GM19239 (cell line): Measurements from ENCODE around the gene SLC25A28.
"Not testable (repeated sequence)": the region's sequence is repeated elsewhere in the genome, so short reads cannot be mapped to it uniquely, and the experiment has no call there.

ENCODE experiments used
- DNase-seq: peaks from one replicate; pipeline ENCODE4 v3.0.0; 2011; ENCODE audit warnings: low spot score; ENCODE audit not compliant: insufficient read length
- FAIRE-seq: peaks from 2 replicates; lab custom pipeline; 2011; peaks lifted over from hg19 to GRCh38; lab: Jason Lieb, UNC

SLC25A28 gene

DNA sequence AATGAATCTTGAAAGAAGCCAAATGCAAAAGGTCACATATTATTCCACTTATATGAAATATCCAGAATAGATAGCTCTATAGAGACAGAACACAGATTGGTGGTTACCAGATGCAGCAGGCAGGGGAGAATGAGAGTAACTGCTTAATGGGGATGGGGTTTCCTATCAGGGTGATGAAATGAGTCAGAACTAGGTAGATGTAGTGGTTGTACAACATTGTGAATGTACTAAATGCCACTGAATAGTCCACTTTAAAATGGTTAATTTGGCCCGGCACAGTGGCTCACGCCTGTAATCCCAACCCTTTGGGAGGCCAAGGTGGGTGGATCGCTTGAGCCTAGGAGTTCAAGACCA, 9.4 kb upstream of the SLC25A28 start:
- FAIRE-seq: no peak
- DNase-seq: no peak

DNA sequence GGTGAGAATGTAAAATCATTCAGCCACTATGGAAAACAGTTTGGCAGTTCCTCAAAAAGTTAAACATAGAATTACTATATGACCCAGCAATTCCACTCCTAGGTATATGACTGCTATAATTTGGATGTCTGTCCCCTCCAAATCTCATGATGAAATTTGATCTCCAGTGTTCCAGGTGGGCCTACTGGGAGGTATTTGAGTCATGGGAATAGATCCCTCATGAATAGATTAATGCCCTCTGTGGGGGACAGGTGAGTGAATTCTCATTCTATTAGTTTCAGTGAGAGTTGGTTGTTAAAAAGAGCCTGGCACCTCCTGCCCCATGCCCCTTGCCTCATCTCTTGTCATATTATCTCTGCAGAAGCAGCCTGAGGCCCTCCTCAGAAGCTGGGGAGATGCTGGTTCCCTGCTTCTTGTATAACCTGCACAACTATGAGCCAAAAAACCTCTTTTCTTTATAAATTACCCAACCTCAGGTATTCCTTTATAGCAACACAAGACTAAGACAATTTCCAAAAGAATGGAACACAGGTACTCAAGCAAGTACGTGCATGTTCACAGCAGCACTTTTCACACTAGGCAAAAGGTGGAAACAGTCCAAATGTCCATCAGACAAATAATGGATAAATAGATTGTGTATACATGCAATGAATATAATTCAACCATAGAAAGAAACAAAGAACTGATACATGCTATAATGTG, 8.8 kb upstream of the SLC25A28 start:
- FAIRE-seq (no peak), DNase-seq (no peak)

DNA sequence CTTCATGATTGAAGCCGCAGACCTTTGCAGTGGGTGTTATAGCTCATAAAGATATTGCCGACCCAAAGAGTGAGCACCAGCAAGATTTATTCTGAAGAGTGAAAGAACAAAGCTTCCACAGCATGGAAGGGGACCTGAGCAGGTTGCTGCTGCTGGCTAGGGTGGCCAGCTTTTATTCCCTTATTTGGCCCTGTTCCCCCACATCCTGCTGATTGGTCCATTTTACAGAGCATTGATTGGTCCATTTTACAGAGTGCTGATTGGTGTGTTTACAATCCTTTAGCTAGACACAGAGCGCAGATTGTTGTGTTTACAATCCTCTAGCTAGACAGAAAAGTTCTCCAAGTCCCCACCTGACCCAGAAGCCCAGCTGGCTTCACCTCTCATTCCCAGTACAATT, 4.9 kb upstream of the SLC25A28 start:
- DNase-seq, FAIRE-seq: not testable (repeated sequence)

DNA sequence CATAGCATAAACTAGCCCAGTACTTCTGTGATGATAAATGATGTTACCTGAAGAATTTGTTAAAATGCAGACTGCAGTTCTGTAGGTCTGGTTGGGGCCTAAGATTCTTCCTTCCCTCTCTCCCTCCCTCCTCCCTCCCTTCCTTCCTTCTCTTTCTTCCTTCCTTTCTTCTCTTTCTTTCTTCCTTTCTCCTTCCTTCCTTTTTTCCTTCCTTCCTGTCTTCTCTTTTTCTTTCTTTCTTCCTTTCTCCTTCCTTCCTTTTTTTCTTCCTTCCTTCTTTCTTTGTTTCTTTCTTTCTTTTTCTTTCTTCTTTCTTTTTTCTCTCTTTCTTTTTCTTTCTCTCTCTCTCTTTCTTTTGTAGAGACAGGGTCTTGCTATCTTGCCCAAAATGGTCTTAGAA, 3.7 kb upstream of the SLC25A28 start:
- FAIRE-seq: no peak

GRCh38 chr10:99621454-99622251, 1.4 kb upstream of the SLC25A28 start:
- peak; percentile 23 for FAIRE-seq
- no peak for DNase-seq

More for the DNA sequence above, 3.7 kb upstream of the SLC25A28 start:
- no peak for DNase-seq

DNA sequence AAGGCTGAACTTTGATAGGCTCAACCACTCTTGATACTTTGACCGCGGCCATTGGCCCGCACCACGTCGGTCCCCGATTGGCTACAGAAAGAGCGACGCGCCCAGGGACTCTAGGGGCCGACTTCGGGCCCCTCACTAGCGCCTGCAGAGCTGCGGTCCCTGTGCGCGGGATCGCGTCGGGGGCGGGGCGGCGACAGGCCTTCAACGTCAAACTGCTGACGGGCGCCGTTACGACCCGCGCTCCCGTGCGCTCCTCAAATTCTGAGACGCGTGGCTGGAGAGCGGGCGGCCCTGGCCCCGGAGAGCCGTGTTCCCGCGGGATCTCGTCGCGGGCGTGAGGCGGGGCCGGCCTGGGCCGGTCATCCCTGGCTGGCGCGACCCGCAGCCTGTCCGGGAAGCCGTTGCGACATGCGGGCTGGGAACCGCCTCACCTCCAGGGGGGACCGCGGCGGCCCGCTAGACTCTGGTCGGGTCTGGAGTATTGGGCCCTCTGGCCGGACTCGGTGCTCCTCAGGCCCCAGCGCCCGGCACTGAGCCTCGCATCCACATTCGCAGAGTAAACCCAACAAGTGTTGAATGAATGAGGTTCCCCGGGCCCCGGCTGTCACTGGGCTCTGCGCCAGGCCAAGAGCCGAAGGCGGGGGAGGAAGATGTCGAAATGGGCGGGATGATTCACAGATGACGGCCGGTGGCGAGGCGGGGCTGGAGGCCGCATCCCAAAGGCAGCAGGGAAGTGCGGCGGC, 643 bp upstream of the SLC25A28 start:
- DNase-seq (peak; percentile 40), FAIRE-seq (peak; percentile 97)

DNA sequence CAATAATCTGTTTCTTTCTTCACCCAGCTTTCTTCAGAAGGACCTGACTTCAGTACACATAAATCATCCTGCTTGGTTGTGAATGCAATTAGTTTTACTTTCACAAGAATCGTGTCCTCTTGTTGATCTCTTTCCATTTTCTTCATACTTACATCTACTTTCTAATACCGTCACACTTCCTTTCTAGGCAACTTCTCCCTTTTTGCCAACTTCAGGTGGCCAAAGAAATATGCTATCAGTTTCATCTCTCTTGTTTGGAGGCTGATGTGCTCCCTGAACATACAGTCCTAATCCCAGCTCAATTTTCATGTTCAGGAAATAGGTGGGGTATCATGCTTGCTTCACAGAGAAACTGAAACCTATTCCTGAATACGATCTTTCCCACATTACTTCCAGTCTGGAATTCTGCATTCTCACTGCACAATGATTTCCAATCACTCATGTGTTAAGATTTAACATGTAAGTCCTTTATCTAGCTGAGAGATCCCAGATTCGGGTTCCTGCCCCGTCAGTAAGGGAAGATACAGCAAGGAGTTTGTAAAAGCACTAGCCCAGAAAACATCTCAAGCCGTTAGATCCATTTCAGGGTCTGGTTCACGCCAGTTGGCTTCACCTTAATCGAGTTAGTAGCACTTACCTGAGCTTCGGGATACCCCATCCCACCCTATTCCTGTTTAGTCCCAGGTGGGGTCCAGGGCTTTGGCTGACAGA, 994 bp downstream of the SLC25A28 start:
- FAIRE-seq (peak; percentile 76), DNase-seq (peak; percentile 18)

- no peak for DNase-seq
- no peak for FAIRE-seq
These were observed 2.5 kb downstream of the SLC25A28 start for GRCh38 chr10:99617696-99618095.

DNA sequence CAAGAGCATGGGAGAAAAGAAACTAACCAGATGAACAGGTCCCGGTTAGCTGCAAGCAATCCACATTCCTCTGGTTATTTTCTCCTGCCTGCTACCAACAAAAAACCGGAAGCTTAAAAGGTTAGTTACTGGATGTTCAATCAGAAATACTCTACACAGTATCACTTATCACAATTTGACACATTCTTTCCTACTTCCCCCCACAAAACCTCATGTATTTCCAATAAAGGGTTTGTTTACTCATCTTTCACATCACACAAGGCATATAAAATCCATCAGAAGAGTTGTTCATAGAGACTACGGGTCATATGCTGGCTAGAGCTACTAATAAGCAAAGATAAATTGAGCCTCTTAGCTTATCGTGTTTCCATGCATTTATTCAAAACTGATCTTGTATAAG, 4.8 kb downstream of the SLC25A28 start:
- FAIRE-seq (no peak), DNase-seq (no peak)

- DNase-seq: peak; percentile 52
- FAIRE-seq: peak; percentile 90
These were observed 7.9 kb downstream of the SLC25A28 start for GRCh38 chr10:99612167-99612831.

DNA sequence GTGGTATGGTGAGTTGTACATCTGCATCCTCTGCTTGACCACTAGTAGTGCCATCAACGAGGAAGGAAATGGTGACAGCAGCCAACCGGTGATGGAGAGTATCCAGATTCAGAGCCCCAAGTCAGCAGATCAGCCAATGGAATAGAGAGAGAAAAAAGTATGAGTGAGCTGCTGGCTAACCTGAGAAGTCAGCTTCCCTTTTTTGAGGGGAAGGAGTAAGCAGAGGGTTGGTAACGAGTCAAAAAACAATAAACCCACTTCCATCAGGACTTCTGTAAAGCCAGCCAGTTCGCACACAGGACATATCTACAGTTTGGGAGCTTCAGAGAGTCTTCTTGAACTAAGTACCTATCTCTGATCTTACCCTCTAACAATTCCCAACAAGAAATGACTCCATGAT, 8.9 kb downstream of the SLC25A28 start:
- DNase-seq: no peak
- FAIRE-seq: no peak

DNA sequence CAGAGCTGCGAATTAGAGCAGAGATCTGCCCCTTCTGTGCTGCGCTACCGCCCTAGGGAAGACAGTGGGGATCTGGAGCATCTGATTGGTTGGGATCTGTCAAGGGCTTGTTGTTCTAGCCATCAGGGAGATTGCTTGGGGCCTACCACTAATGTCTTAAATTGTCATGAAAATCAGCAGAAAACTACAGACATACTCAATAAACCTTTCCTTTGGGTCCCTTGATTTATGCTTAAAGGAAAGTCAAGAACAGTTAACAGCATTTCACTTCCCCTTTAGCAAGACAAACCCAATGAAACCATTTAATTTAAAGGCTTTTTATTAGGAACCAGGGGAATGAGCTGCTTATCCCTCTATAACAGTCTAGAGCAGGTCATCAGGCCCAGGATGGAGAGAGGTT, 10.0 kb downstream of the SLC25A28 start:
- DNase-seq: no peak
- FAIRE-seq: no peak

DNA sequence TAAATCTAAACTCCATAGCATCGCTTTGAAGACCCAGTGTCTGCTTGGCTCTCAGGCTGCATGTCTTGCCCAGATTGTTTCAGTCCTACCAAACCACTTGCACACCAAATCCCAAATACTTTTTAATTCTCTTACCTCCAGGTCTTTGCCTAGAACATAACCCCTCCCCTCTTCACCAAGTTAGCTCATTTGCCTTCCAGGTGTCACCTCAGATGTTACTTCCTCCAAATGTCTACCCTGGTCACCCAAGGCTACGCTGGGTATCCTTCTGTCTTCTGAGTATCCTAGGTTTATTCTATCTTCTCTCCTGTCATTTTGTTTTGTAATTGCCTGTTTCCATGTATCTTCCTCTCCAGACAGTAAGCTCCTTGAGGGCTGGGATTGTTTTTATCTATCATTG, 11.1 kb downstream of the SLC25A28 start:
- no peak for FAIRE-seq
- no peak for DNase-seq

- DNase-seq (no peak), FAIRE-seq (no peak)
These were observed 14.9 kb downstream of the SLC25A28 start for GRCh38 chr10:99605351-99605750.

GRCh38 chr10:99604862-99605261, 15.4 kb downstream of the SLC25A28 start:
- DNase-seq (no peak), FAIRE-seq (no peak)

GRCh38 chr10:99598781-99599509, 21.3 kb downstream of the SLC25A28 start:
- FAIRE-seq (no peak), DNase-seq (no peak)

DNA sequence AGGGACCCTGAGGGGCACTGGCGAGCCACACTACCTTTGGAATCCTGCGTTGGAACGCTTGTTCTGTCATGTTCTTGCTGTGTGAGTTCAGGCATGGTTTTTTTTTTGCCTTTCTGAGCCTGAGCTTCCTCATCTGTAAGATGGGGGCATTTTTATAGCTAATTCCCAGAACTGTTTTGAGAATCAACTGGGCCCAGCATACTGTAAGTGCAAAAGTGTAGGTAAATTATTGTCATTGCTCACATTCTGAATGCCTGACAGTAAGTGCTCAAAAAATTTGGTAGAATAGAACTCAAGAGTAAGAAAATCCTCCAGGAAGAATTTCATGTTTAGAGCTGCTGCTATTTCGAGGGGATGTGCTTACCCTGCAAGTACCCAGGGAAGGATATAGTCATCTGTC, 22.2 kb downstream of the SLC25A28 start:
- DNase-seq: no peak

GRCh38 chr10:99596708-99597107, 23.5 kb downstream of the SLC25A28 start:
- not testable (repeated sequence) for FAIRE-seq, DNase-seq

More for the DNA sequence above, 22.2 kb downstream of the SLC25A28 start:
- FAIRE-seq: no peak

- no peak for FAIRE-seq
- no peak for DNase-seq
These were observed 24.3 kb downstream of the SLC25A28 start for GRCh38 chr10:99595770-99596465.
